Measurements from ENCODE around the gene VPS41.

- TF ChIP-seq CTCF (IDR thresholded peaks at IDR 0.05) (no peak), POLR2A (IDR thresholded peaks at IDR 0.05) (no peak)
Observed at GRCh38 chr7:38839851-38840250, 69.1 kb downstream of the VPS41 start.

Data from Peyer's patch (tissue), 4 donors.